GM18858 (cell line): ENCODE data around the gene DHRSX.
"Not testable (repeated sequence)": the region's sequence is repeated elsewhere in the genome, so short reads cannot be mapped to it uniquely, and the experiment has no call there.

Source experiments
- ATAC-seq: cut with Tn5 transposase; IDR thresholded peaks from one replicate; pipeline ENCODE4 v1.9.1; 2021; ENCODE audit not compliant: unreplicated experiment

The DHRSX gene

DNA sequence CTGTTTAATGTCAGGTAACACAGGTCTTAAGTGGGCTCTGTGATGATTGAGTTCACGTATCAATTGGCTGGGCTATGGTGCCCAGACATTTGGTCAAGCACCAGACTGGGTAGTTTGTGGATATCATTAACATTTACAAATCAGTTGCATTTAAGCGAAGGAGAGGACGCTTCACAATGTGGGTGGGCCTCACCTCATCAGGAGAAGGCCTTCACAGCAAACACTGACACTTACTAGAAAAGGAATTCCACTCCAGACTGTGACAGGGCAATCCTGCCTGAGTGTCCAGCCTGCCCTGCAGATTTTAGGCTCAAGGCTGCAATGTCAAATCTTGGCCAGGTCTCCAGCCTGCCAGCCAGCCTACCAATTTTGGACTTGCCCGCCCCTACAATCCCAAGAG lies 270.3 kb downstream of the DHRSX start:
- no peak for ATAC-seq

DNA sequence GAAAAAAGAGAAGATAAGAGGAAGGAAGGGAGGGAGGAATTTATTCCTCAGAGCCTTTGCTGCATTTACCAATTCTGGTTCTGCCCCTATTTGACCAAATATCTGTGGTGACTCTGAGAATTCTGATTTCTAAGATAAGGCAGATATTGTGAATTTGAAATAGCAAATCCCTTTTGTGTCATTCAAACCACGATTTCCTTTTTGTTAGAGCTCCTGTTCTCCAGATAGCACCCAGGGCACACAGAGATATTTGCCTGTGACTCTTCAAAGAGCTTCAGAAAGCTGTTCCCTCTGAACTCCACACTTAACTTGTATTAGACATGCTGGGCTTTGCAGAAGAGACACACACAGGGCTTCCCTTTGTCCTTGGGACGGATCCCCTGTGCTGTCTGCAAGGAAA lies 272.2 kb downstream of the DHRSX start:
- ATAC-seq = no peak

DNA sequence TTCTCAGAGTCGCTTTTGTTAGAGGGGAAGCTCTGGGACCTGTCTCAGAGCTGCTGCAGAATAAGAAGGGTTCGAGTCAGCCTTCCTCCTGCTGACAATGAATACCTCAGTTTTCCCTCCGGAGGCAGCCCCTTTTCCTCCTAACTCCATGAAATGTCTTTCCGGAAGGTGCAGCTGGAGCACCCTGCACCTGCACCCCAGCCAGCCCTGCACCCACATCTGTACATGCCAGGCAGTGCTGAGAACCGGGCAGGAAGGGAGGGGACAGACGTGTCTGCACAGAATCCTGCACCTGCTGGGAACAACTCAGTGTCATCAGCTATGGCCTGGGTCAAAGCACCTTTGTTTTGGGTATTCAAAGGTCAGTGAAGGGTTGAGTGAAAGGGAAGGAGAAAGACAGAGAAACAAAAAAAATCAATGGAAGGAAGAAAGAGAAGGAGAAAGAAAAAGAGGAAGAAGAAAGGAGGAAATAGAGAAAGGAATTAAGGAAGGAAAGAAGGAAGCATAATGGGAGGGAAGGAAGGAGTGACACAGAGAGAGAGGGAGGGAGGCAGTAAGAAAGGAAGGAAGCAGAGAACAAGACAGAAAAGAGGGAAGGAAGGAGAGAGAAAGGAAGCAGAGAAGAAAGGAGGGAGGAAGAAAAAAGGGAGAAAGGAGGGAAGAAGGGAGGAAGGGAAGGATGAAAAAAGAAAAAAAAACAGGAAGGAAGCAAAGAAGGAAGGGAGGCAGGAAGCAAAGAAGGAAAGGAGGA lies 273.7 kb downstream of the DHRSX start:
- no peak for ATAC-seq

DNA sequence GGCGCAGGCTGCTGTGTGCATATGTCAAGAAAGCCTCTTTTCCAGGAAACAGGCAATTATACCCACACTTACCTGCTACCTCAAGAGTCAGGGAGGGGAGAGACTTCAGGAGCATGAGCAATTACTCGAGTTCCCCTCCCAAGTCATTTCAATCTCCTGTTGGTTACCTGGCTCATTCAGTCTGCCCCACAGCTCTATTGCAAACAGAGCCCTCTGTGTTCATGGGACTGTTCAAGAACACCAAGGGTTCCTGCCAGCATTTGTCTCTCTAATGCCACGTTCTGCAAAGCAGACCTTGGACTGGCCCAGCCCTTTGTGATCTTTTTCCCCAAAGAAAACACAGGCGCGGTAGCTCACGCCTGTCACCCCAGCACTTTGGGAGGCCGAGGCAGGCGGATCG lies 274.6 kb downstream of the DHRSX start:
- ATAC-seq = no peak

DNA sequence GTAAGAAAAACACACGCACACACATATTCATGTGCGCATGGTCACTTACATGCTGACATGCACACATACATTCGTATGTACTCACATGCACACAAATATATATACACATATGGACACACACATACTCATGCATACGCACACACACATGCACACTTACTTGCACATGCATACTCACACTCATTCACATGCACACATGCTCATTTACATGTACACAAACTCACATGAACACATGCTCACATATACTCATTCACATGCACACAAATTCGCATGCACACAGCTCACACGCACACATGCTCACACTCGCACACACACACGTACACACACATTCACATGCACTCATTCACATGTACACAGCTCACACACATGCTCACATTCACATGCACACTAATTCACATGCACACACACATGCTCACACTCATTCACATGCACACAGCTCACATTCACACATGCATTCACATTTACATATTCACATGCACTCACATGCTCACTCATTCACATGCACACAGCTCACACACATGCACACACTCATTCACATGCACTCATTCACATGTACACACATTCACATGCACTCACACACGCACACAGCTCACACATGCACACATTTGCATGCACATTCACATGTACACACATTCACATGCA lies 276.1 kb downstream of the DHRSX start:
- no peak for ATAC-seq

DNA sequence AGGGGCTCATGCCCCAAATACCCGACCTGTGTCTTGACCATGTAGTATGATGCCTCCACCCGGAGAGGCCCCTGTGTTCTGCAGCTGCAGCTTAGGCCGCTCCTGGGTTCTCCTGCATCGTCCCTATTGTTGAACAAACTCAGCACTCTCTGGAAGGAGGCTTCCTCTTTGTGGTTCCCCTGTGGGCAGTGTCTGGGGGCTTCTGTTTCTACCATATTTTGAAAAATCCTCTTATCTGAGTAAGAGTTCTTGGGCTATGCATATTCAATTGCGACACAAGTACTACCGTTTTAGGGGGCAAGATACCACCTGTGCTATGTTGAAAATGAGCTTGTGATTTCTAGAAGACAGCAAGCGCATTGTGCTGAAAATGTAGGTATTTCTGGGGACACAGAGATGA lies 276.6 kb downstream of the DHRSX start:
- ATAC-seq = no peak

DNA sequence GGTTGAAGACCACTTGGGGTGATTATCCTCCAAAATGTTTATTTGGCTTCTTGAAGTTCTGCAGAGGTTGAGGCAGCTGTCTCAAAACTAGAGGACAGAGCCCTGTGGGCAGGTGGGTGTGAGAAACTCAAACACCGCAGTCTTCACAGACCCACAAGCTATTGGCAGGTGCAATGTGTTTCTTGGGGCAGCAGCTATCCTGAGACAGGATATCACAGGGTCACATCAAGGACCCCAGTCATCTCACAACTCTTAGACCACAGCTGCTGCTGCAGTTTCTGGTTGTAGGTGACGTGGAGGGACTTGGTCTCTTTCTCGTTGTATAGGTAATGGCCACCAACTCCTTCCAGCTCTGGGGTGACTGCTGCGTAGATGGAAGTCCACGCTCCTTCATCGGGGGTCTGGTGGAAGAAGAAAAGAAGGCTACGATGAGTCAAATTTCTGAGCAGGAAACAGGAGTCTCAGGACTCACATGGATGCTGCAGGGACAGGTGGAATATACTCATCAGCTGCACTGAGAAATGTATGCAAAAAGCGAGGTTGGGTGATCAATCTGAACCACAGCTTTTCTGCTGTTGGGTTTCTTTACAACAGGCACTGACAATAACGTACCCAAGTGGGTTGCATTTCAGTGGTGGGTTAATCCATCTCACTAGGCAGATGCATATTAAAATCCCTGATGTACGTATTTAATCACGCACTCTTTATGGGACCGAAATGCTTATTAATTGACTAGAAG lies 279.8 kb downstream of the DHRSX start:
- no peak for ATAC-seq

DNA sequence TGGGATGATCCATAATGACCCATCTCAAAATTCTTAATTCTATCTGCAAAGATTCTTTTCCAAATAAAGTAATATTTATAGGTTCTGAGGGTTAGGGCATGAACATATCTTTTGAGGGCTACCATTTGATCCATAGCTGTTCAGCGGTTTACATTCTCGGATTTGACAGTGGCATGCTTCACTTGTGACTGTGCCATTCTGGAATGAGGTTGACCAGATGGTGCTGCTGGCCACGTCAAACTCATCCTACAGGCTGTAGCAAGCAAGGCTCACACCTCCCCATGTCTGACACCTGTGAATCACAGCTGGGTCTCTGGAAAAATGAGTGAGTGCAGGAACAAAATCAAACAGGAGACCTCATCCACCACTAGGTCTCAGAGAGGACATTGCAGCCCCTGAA lies 280.5 kb downstream of the DHRSX start:
- ATAC-seq = no peak

DNA sequence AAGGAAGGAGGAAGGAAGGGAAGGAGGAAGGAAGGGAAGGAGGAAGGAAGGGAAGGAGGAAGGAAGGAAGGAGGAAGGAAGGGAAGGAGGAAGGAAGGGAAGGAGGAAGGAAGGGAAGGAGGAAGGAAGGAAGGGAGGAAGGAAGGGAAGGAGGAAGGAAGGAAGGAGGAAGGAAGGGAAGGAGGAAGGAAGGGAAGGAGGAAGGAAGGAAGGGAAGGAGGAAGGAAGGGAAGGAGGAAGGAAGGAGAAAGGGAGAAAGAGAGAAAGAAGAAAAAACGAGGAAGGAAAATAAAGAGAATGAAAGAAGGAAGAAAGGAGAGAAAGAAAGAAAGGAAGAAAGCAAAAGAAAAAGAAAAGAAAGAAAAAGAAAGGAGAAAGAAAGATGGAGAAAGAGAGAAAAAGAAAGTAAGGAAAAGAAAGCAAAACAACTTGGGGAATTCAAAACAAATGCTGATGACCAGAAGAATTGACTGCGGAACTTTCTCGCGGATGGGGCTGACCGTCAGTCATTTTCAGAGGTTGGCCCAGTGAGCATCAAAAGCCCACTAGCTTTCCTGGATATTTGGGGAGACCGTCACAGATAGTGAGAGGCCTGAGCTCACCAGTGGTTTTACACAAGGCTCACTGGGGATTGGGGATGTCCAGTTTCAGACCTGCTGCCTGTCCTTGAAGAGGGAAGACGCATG lies 286.5 kb downstream of the DHRSX start:
- not testable (repeated sequence) for ATAC-seq

DNA sequence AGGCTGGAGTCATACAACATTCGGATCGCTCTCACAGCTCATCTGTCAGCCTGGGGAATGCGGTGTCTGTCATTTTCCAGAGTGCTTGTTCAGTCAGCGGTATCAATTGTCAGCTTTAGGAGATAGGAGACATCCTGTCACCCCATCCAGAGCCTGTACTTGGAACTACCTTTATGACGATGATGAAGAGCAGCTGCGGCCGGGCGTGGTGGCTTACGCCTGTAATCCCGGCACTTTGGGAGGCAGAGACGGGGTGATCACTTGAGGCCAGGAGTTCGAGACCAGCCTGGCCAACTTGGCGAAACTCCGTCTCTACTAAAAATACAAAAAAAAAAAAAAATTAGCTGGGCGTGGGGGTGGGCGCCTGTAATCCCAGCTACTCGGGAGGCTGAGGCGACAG lies 289.1 kb downstream of the DHRSX start:
- not testable (repeated sequence) for ATAC-seq

DNA sequence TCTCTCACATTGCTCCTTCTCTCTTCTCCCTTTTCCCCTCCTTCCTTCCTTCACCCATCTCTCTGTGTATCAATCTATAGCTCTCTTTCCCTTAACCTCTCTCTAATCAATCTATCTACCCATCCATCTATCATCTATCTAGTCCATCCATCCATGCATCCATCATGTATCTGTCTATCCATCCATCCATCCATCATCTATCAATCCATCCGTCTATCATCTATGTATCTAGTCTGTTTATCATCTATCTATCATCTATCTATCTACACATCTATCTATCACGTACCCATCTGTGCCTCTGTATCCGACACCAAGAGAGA lies 307.5 kb downstream of the DHRSX start:
- no peak for ATAC-seq

DNA sequence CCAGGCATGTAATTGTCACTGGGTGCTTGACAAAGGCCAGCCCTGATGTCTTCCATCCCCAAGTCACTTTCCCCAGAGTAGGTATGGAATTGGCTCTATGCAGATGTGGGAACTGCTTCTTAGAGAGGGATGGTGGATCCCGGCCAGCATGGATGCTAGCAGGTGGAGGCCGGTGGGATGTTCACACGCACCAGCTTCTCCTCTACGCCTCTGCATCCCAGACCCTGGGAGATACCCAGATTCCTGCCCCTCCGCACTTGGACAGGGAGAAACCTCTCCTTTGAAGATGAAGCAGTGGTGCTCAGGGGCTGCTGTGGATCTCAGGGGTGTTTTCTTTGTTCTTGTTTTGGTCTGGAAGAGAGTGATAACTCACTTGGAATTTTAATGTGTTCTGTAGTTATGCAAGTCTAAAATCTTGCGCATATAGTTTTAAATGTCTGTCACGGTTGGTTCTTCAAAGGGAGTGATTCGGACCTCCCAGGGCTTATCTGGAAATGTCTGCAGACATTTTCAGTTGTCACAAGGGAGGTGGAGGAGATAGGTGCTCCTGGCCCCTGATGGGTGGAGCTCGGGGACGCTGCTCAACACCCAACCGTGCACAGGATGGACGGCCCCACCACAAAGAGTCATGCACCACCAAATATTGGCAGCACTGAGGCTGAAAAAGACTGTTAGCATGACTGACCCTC lies 308.0 kb downstream of the DHRSX start:
- no peak for ATAC-seq

DNA sequence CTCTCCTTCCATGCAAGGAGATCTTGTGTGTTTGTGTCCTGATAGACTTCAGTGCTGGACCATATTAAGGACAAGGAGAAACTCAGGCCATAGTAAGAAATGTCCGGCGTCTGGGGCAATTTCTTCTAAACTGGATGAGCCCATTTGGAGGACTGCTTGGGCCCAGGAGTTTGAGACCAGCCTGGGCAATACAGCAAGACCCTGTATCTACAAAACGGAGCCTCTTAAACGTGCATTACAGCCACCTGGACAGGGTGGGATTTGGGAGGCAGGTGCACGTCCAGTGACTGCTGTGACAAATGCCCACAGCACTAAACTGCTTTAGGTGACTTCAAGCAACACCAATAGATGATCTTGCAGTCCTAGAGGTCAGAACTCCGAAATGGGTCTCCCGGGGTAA lies 311.9 kb downstream of the DHRSX start:
- no peak for ATAC-seq

DNA sequence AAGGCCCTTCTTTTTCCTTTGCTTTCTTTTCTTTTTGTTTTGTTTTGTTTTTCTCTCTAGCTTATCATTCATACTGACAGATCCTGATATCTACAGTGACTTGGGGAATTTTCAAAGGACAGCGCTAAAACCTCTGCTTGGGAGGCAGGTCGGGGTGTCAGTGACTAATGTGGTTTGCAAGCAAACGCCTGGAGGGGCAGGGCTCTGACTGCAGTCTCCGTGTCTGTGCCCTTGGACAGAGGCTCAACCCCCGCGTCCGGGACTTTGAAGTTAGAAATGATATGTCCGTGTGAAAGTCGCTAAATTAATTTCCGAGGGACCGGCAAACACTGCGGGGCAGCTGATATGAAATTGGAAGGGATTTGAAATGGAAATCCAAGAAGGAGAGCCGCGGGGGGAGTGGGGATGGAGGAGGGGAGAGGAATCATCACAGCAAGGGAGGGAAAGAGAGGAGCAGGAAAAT lies 312.4 kb downstream of the DHRSX start:
- ATAC-seq = no peak

DNA sequence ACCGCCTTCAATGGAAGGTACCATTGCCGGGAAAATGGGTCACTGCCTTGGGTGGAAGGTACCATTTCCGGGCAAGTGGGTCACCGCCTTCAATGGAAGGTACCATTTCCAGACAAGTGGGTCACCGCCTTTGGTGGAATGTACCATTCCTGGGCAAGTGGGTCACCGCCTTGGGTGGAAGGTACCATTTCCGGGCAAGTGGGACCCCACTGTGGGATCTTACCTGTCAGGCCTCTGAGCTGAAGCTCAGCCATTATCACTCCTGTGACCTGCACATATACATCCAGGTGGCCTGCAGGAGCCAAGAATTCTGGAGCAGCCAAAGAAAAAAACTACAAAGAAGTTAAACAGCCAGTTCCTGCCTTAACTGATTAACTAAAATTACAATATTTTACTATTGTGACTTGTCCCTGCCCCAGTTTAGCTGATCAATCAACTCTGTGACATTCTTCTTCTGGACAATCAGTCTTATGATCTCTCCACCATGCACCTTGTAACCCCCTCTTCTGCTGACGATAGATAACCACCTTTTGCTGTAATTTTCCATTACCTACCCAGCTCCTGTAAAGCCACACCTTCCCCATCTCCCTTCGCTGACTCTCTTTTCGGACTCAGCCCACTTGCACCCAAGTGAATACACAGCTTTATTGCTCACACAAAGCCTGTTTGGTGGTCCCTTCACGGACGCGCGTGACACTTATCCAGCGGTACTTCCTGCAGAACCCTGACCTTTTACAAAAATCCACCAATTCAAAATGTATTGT lies 313.2 kb downstream of the DHRSX start:
- no peak for ATAC-seq

DNA sequence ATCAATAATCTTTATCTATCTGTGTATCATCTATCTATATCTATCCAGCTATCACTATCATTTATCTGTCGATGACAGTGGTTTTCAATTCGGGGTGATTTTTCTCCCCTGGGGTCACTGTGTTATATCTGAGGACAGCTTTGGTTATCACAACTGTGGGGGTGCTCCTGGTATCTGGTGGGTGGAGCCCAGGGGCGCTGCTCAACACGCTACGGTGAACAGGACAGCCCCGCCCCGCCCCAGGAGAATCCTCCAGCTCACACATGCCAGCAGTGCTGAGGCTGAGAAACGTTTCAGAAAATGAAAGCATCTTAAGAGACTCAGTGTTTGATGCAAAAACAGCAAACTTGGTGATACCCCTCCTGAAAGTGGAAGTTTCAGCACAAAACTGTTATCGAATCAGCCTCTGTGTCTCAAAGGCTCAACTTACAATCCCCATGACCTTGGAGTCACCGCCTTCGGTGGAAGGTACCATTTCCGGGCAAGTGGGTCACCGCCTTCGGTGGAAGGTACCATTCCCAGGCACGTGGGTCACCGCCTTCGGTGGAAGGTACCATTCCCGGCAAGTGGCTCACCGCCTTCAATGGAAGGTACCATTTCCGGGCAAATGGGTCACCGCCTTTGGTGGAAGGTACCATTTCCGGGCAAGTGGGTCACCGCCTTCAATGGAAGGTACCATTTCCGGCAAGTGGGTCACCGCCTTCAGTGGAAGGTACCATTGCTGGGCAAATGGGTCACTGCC lies 315.3 kb downstream of the DHRSX start:
- ATAC-seq = no peak

DNA sequence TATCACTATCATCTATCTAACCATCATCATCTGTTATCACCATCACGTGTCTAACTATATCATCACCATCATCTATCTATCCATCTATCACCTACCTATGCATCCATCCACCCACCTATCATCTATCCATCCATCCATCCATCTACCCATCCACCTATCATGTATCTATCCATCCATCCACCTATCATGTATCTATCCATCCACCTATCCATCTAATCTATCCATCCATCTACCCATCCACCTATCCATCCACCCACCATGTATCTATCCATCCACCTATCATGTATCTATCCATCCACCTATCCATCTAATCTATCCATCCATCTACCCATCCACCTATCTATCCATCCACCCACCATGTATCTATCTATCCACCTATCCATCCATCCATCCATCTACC lies 316.7 kb downstream of the DHRSX start:
- ATAC-seq = no peak

DNA sequence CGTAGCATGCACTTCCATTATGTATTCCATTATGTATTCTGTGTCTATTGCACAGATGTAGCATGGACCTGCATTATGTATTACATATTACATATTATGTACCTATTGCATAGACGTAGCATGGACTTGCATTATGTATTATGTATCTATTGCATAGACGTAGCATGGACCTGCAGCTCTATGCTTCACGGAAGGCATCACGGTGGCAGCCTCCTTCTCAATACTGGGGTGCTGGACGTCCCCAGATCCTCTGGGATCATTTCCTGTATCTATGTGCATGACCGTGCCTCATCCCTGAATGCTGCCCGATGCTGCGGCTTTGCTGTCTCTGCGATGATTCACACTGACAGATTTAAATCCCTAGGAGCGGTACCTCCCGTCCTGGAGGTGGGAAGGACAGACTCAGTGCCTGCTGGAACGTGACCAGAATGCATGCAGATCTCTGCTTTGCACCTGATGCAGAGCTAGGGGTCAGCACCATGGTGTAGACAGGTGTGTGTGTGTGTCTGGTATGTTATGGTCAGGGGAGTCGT lies 317.5 kb downstream of the DHRSX start:
- no peak for ATAC-seq

DNA sequence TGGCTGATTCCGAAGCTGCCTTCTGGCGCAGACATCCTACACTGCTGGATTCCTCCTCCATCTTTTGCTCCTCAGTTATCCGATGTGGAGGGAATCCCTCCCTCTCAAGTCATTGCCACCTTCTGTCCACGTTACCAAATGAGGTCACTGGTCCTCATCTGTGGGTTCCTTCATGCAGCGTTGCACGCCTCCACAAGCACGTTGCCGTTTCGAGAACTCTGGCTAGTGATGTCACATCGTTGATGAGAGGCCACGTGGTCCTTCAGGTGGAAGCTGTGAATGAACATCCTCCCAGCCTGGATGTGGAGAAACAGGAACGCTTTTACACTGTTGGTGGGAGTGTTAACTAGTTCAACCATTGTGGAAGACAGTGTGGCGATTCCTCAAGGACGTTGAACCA lies 323.2 kb downstream of the DHRSX start:
- ATAC-seq = no peak
